ENCODE measurements around the gene ADRM1.

- no peak for TF ChIP-seq CTCF (IDR thresholded peaks at IDR 0.05)
- TF ChIP-seq POLR2AphosphoS5 (IDR thresholded peaks at IDR 0.05), result no peak
- no peak for TF ChIP-seq EP300 (IDR thresholded peaks at IDR 0.05)
Observed at GRCh38 chr20:62329389-62330377, 26.9 kb downstream of the ADRM1 start.

All from sigmoid colon (tissue), 4 donors.